Activated naive CD4-positive, alpha-beta T cell treated with anti-CD3 and anti-CD28 coated beads, Interleukin-2, amount 10 ng/mL, durations not matched to agents 7 days and 5 days (primary cell): ENCODE measurements around the gene THUMPD2.

Experiments
- CTCF ChIA-PET: fragments of 350-600 bp; sonication (Branson Sonifier 250); formaldehyde crosslinking; loops from one replicate; lab custom pipeline; 2021; ENCODE audit warnings: antibody characterized with exemption; lab: Charles Lee
- DNase-seq: peaks from one replicate; pipeline ENCODE4 v3.0.0-alpha.2; 2020
- H3K27ac Mint-ChIP-seq: one replicate; pipeline ENCODE4 v1.8.0; 2021; ENCODE audit warnings: mild to moderate bottlenecking, moderate library complexity, mixed read lengths
- H3K27me3 Mint-ChIP-seq: one replicate; pipeline ENCODE4 v1.8.0; 2021; ENCODE audit warnings: mild to moderate bottlenecking, mixed read lengths
- H3K36me3 Mint-ChIP-seq: one replicate; pipeline ENCODE4 v1.8.0; 2021; ENCODE audit warnings: mixed read lengths
- H3K4me1 Mint-ChIP-seq: one replicate; pipeline ENCODE4 v1.8.0; 2021; ENCODE audit warnings: mixed read lengths
- H3K4me3 Mint-ChIP-seq: one replicate; pipeline ENCODE4 v1.8.0; 2021; ENCODE audit warnings: mild to moderate bottlenecking, moderate library complexity, mixed read lengths
- H3K9me3 Mint-ChIP-seq: one replicate; pipeline ENCODE4 v1.8.0; 2021; ENCODE audit warnings: mixed read lengths

Gene THUMPD2

DNA sequence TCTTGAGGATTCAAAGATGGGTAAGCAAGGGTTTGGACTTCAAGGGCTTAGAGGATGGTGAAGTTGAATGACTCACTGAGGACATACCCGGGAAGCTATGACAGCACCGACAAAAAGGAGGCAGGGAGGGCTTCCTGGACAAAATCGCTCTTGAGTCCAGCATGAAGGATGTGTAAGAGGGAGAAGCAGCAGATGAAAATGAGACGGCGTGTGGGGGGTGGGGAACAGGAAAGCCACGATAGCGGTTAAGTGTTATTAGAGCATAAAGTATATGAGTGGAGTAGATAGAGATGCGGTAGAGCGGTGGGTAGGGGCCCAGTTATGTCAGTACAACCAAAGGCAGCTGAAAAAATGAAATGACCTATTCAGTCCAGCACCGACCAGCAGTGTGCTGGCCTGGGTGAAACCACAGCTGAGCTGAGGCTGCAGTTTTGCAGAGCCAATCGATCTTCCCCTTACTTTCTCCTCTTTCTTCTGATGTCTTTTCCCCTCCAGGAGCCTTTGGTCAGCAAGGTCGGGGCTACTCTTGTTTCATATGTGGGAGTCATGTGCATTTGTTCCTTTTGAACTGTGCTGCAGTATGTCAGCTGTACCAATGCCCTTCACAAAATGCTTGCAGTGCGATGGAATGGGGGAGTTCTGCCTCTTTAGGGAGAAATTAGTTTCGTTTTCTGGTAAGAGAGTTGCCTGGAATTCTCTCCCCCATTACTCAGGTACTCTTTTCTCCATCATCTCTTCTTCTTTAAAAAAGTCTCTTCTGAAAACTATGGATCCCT lies 2.0 kb upstream of the THUMPD2 start:
- peaks cover 42% of the 10 kb centered on the region for H3K4me1 Mint-ChIP-seq
- no peaks in the 10 kb centered on the region for H3K9me3 Mint-ChIP-seq
- peaks cover 13% of the 10 kb centered on the region for H3K36me3 Mint-ChIP-seq
- H3K27ac Mint-ChIP-seq, result no peak overlapping the region
- peak overlapping the region; percentile 9 for H3K4me3 Mint-ChIP-seq
- CTCF ChIA-PET, result no interaction called here
- peak; percentile 22 for DNase-seq
- no peaks in the 10 kb centered on the region for H3K27me3 Mint-ChIP-seq

DNA sequence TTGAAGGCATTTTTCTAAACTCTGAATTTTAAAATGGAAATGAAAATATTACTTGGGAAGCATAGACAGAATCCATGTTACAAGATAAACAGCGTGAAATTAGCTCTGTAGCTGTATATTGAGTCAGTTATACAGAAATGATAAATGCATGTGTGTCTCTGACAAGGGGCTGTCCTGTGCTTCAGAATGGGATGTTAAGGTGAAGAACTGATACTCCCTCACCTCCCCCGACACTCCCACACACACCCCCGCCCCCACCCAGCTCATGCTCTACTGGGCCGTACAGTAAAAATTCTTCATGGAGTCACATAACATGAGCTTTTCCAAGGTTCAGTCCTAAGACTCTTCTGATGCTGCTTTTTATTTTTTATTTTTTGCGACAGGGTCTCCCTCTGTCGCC lies 869 bp upstream of the THUMPD2 start:
- no peaks in the 10 kb centered on the region for H3K27me3 Mint-ChIP-seq
- DNase-seq, result no peak
- peaks cover 50% of the 10 kb centered on the region for H3K4me1 Mint-ChIP-seq
- H3K36me3 Mint-ChIP-seq, result peaks cover 14% of the 10 kb centered on the region
- CTCF ChIA-PET, result no interaction called here
- H3K9me3 Mint-ChIP-seq, result no peaks in the 10 kb centered on the region
- H3K4me3 Mint-ChIP-seq, result peak overlapping the region; percentile 93
- no peak overlapping the region for H3K27ac Mint-ChIP-seq

DNA sequence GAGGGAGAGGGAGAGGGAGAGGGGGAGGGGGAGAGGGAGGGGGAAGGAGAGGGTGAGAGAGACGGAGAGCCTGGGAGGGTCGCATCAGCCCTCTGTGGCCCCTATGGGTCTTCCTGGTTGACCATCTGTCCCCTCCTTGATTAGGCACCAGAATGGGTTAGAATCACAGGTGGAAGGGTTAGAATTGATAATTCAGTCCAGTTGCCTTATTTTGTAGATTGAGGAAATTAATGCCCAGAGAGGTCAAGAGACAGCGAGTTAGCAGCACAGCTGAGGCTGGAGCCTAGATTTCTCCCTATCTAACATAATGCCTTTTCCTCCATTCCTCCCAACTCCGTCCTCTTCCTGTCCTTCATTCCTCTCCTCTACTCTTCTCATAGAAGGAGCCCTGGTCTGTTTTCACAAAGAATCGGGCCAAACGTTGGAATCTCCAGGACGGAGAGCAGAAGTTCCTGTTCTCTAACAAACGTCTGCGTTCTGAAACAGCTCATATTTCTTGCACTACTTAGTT lies 338 bp upstream of the THUMPD2 start:
- H3K27me3 Mint-ChIP-seq, result no peaks in the 10 kb centered on the region
- H3K4me1 Mint-ChIP-seq, result peaks cover 53% of the 10 kb centered on the region
- H3K4me3 Mint-ChIP-seq, result peak overlapping the region; percentile 93
- H3K9me3 Mint-ChIP-seq, result no peaks in the 10 kb centered on the region
- peaks cover 15% of the 10 kb centered on the region for H3K36me3 Mint-ChIP-seq
- CTCF ChIA-PET, result no interaction called here
- peak overlapping the region; percentile 75 for H3K27ac Mint-ChIP-seq
- no peak for DNase-seq

DNA sequence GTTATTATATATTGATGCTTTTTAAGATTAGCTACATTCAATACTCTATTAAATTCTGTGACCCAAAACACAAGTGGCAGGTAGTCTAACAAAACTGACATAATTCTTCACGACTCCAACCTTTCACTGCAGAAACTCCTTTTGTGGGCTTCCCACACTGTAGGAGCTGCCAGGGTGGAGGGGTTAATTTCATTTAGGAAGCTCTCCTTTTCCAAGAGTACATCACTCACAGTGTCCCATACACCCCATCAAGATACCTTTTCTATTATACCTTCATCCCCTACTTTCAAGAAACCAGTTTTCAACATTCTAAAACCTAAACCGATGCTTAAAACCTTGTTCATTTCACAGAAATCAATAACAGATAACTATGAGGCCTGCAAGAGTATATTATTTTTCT lies 825 bp downstream of the THUMPD2 start:
- Mint-ChIP-seq H3K27ac (peak overlapping the region; percentile 88), H3K4me3 (peak overlapping the region; percentile 93), H3K27me3 (no peaks in the 10 kb centered on the region), H3K9me3 (no peaks in the 10 kb centered on the region), H3K36me3 (peaks cover 15% of the 10 kb centered on the region), H3K4me1 (peaks cover 56% of the 10 kb centered on the region)
- CTCF ChIA-PET, result no interaction called here
- no peak for DNase-seq

DNA sequence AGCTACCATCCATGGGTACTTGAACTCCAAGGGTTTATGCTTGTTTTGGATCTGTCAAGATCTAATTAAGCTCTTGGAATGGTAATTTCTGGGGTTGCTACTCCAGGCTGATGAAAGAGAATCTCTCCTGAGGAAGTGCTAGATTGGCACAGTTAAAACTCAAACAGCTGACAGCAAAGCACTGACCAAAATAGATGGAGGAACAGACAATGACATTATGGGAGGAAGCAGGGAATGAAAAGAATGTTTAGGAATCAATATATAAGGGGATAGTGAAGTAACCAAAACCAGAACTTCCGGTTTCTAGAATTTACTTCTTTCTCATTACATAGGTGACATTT lies 6.3 kb downstream of the THUMPD2 start:
- peaks cover 36% of the 10 kb centered on the region for H3K36me3 Mint-ChIP-seq
- CTCF ChIA-PET, result no interaction called here

DNA sequence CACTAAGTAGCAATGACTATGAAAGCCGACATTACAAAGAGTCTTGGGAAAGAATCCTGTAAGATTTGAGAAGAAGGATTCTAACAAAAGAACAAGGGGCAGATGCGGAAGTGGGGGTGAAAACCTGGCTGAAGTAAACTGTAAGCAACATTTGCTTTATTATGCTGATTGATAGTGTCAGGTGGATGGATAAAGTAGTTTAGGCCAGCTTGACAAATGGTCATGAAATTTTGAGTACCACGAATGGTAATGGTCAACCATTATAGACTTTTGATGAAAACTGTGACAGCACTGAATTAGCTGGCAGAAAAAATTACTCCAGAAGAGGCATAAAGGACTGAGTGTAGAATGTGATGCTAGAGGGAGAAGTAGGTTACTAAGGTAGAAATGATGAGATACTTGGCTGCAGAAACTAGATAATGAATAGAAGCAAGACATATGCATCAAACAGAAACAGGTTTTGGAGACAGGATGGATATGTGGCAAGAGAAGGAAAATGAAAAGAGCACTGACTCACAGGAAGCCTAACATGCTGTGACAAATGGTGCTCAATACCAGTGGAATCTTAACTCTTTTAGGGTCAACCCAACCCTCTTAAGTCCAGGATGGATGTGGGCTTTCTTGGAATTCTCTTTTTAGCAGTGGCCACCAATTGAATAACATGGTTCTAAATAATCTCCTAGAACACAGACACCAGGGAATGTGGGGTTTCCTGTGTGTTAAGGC lies 6.8 kb downstream of the THUMPD2 start:
- CTCF ChIA-PET, result no interaction called here
- peaks cover 31% of the 10 kb centered on the region for H3K36me3 Mint-ChIP-seq
- H3K4me1 Mint-ChIP-seq, result peaks cover 34% of the 10 kb centered on the region
- DNase-seq, result no peak
- no peak overlapping the region for H3K4me3 Mint-ChIP-seq
- no peaks in the 10 kb centered on the region for H3K9me3 Mint-ChIP-seq
- no peak overlapping the region for H3K27ac Mint-ChIP-seq
- no peaks in the 10 kb centered on the region for H3K27me3 Mint-ChIP-seq

More for the DNA sequence above, 6.3 kb downstream of the THUMPD2 start:
- no peak for DNase-seq
- Mint-ChIP-seq H3K27me3 (no peaks in the 10 kb centered on the region), H3K9me3 (no peaks in the 10 kb centered on the region), H3K4me3 (no peak overlapping the region), H3K4me1 (peaks cover 39% of the 10 kb centered on the region), H3K27ac (no peak overlapping the region)

DNA sequence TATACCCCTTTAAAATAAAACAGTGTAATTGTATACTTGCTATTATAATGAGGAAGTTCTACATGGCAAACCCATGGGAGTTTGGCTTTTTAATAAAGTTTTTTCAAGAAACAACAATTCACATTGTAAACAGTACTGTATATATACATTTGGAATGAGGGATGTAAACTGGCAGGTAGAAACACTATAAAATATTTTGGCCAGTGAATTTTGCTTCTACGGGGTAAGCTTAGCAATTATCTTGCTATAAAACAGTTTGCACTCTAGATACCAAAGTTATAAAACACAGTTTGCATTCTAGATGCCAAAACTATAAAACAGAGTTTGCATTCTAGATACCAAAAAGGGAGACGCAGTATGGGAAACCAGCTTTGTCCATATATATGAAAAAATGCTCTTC lies 16.6 kb downstream of the THUMPD2 start:
- CTCF ChIA-PET, result no interaction called here
- Mint-ChIP-seq H3K4me3 (no peak overlapping the region), H3K4me1 (peaks cover 3% of the 10 kb centered on the region), H3K27ac (no peak overlapping the region), H3K36me3 (peaks cover 56% of the 10 kb centered on the region), H3K9me3 (no peaks in the 10 kb centered on the region), H3K27me3 (no peaks in the 10 kb centered on the region)
- DNase-seq, result no peak

DNA sequence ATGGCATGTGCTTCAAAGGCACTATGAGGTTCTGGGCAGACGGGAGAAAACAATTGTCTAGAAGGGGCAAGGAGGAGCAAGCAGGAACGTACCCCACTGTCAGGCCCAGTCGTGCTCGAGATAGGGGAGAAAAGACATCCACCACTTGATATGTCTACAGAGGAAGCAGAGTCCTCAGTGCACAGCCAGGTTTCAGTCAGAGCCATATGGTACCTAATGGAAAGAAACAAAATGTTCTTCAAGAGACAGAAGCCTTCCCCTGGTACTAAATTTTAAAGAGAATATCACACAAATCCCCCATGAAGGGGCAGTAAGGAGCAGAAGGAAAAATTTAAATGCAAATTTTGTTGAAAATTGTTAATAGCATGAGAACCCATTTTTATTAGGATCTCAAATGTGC lies 21.9 kb downstream of the THUMPD2 start:
- no peak for DNase-seq
- H3K27me3 Mint-ChIP-seq, result no peaks in the 10 kb centered on the region
- H3K4me3 Mint-ChIP-seq, result no peak overlapping the region
- CTCF ChIA-PET, result no interaction called here
- no peak overlapping the region for H3K27ac Mint-ChIP-seq
- H3K4me1 Mint-ChIP-seq, result no peaks in the 10 kb centered on the region
- H3K36me3 Mint-ChIP-seq, result peaks cover 59% of the 10 kb centered on the region
- no peaks in the 10 kb centered on the region for H3K9me3 Mint-ChIP-seq

DNA sequence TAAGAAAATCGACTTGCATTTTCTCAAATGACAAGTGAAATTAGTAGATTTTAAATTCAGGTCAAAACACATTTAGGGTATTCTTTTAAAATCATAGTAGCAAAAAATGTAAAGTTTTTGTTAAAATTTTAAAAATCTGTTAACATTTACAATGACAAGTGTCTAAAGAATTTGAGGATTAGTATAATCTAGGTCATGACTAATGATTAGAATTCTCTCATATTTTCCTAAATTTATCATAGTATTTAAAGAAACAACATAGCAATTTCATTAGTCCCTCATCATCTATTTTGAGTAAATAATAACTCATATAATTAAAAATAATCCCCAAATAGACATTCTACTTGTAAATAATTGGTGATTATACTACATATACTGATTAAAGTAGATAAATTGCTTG lies 23.6 kb downstream of the THUMPD2 start:
- DNase-seq, result no peak
- H3K9me3 Mint-ChIP-seq, result no peaks in the 10 kb centered on the region
- no peaks in the 10 kb centered on the region for H3K4me1 Mint-ChIP-seq
- no peak overlapping the region for H3K27ac Mint-ChIP-seq
- CTCF ChIA-PET, result no interaction called here
- no peak overlapping the region for H3K4me3 Mint-ChIP-seq
- H3K36me3 Mint-ChIP-seq, result peaks cover 59% of the 10 kb centered on the region
- H3K27me3 Mint-ChIP-seq, result no peaks in the 10 kb centered on the region

DNA sequence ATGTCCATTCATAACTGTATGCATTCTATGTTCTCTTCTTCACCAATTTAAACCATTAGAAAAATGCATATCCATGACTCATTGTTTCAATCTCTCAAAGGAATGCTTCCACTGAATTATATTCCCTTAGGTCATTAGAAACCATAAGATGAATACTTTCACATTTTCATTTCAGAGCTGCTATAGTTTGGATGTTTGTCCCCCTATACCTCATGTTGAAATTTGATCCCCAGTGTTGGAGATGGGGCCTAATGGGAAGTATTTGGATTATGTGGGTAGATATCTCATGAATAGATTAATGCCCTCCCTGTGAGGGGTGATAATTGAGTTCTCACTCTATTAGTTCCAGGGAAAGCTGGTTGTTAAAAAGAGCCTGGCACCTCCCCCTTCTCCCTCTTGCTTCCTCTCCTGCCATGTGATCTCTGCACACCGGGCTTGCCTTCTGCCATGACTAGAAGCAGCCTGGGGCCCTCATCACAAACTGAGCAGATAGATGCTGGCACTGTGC lies 35.7 kb downstream of the THUMPD2 start:
- no peak overlapping the region for H3K27ac Mint-ChIP-seq
- no peak overlapping the region for H3K4me3 Mint-ChIP-seq
- H3K36me3 Mint-ChIP-seq, result peaks cover 43% of the 10 kb centered on the region
- CTCF ChIA-PET, result interaction anchor here (1.7 kb wide), 1 partner anchor 14 kb away, joined by 10 read pairs; no protein-coding TSS in a partner anchor
- no peaks in the 10 kb centered on the region for H3K27me3 Mint-ChIP-seq
- DNase-seq, result no peak
- H3K9me3 Mint-ChIP-seq, result no peaks in the 10 kb centered on the region
- no peaks in the 10 kb centered on the region for H3K4me1 Mint-ChIP-seq

DNA sequence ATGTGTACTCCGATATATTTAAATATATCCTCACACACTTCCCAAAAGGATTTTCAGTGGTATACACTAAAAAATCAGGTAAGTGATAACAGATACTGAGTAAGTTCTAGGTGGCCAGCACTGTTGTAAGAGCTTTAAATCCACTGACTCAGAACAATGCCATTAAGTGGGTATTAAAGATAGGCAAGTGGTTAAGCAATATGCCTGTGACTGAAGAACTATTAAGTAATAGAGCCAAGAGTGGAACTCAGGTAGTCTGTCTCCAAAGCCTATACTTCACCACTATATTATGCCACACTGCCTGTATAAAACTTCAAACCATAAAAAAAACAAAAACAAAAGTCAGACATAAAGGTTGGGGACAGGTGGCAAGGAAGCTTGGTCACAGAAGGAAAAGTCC lies 37.2 kb downstream of the THUMPD2 start:
- Mint-ChIP-seq H3K27me3 (no peaks in the 10 kb centered on the region), H3K9me3 (no peaks in the 10 kb centered on the region), H3K4me3 (no peak overlapping the region), H3K4me1 (no peaks in the 10 kb centered on the region), H3K27ac (no peak overlapping the region), H3K36me3 (peaks cover 52% of the 10 kb centered on the region)
- CTCF ChIA-PET, result interaction anchor here (0.7 to 1.7 kb wide), 2 partner anchors 12 to 362 kb away, joined by 3 to 10 read pairs; no protein-coding TSS in a partner anchor
- no peak for DNase-seq

DNA sequence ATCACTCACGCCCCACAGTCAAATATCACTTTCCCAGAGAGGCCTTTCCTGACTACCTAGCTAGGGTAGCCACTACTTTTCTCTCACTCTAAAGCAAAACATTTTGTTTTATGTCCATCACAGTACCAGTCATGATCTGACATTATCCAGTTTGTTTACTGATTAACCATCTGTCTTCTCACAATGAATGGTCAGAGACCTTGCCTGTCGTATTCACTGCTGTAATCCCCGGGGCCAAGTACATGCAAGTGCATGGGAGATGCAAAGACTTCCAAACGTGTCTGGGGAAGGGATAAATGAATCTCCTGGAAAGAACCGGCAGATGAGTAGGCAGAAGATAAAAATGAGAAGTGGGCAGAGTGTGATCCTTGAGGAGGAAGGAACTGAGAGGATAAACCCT lies 39.7 kb downstream of the THUMPD2 start:
- CTCF ChIA-PET, result interaction anchor here (0.7 kb wide), 1 partner anchor 360 kb away, joined by 3 read pairs; no protein-coding TSS in a partner anchor
- H3K9me3 Mint-ChIP-seq, result no peaks in the 10 kb centered on the region
- no peaks in the 10 kb centered on the region for H3K27me3 Mint-ChIP-seq
- no peak overlapping the region for H3K4me3 Mint-ChIP-seq
- H3K27ac Mint-ChIP-seq, result no peak overlapping the region
- no peak for DNase-seq
- H3K4me1 Mint-ChIP-seq, result no peaks in the 10 kb centered on the region
- H3K36me3 Mint-ChIP-seq, result peaks cover 58% of the 10 kb centered on the region

DNA sequence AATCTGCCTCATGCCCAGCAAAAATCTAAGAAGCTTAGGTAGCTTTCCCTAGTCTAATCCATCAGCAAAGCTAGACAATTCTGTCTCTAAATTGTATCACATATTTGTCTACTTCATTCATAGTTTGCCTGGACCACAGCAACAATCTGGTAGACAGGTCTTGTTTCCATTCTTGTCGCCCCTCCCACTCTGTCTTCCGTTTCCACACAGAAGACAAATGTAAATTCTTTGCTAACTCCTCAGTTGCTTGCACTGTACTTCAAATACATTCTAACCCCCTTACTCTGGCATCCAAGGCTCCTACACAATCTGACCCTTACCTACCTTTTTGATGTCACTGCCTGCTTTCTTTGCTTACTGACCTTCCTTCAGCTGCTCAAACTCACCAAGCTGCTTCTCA lies 40.1 kb downstream of the THUMPD2 start:
- DNase-seq, result no peak
- CTCF ChIA-PET, result interaction anchor here (0.7 to 1.5 kb wide), 2 partner anchors 9 to 359 kb away, joined by 3 to 5 read pairs; no protein-coding TSS in a partner anchor
- Mint-ChIP-seq H3K27me3 (no peaks in the 10 kb centered on the region), H3K4me3 (no peak overlapping the region), H3K9me3 (no peaks in the 10 kb centered on the region), H3K4me1 (no peaks in the 10 kb centered on the region), H3K36me3 (peaks cover 62% of the 10 kb centered on the region), H3K27ac (no peak overlapping the region)

DNA sequence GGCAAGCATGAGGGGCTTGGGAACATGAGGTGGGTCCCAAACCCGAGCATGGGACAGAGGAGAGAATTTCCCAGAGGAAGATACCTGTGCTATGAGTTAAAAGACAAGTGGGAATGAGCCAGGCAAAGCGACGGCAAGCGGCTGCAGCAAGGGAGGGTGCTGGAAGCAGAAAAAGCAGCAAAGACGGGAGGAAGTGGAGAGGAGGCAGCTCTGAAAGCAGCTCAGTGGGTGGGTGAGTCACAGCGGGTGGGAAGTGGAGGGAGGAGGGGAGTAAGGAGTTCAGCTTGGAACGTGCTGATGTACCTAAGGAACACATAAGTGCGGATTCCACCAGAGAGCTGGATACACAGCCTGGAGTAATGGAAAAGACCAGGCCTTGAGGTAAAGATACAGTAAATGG lies 41.4 kb downstream of the THUMPD2 start:
- H3K27me3 Mint-ChIP-seq, result no peaks in the 10 kb centered on the region
- H3K9me3 Mint-ChIP-seq, result no peaks in the 10 kb centered on the region
- no peak overlapping the region for H3K4me3 Mint-ChIP-seq
- H3K4me1 Mint-ChIP-seq, result no peaks in the 10 kb centered on the region
- no peak for DNase-seq
- peaks cover 55% of the 10 kb centered on the region for H3K36me3 Mint-ChIP-seq
- CTCF ChIA-PET, result interaction anchor here (1.5 kb wide), 1 partner anchor 8 kb away, joined by 5 read pairs; no protein-coding TSS in a partner anchor
- no peak overlapping the region for H3K27ac Mint-ChIP-seq
